GM10248 (cell line): ENCODE measurements around the gene GFER.

Experiments used
- CTCF ChIA-PET: fragments of 300-600 bp; sonication (Branson Sonifier 250); formaldehyde crosslinking; extraction: SDS; loops from one replicate; lab custom pipeline; 2021; ENCODE audit warnings: antibody characterized with exemption; lab: Yijun Ruan, JAX
- POLR2A ChIA-PET: fragments of 350-650 bp; sonication (Branson Sonifier 250); formaldehyde crosslinking; extraction: SDS; loops from one replicate; lab custom pipeline; 2020; ENCODE audit warnings: antibody characterized with exemption; lab: Yijun Ruan, JAX
- DNase-seq: peaks from one replicate; pipeline ENCODE4 v3.0.0; 2012; ENCODE audit errors: extremely low spot score
- CTCF ChIP-seq: IDR thresholded peaks from 2 replicates; pipeline ENCODE4 v1.5.1; 2012; ENCODE audit warnings: mild to moderate bottlenecking, low read depth; ENCODE audit errors: extremely low read depth, missing control alignments, control extremely low read depth

The GFER gene

DNA sequence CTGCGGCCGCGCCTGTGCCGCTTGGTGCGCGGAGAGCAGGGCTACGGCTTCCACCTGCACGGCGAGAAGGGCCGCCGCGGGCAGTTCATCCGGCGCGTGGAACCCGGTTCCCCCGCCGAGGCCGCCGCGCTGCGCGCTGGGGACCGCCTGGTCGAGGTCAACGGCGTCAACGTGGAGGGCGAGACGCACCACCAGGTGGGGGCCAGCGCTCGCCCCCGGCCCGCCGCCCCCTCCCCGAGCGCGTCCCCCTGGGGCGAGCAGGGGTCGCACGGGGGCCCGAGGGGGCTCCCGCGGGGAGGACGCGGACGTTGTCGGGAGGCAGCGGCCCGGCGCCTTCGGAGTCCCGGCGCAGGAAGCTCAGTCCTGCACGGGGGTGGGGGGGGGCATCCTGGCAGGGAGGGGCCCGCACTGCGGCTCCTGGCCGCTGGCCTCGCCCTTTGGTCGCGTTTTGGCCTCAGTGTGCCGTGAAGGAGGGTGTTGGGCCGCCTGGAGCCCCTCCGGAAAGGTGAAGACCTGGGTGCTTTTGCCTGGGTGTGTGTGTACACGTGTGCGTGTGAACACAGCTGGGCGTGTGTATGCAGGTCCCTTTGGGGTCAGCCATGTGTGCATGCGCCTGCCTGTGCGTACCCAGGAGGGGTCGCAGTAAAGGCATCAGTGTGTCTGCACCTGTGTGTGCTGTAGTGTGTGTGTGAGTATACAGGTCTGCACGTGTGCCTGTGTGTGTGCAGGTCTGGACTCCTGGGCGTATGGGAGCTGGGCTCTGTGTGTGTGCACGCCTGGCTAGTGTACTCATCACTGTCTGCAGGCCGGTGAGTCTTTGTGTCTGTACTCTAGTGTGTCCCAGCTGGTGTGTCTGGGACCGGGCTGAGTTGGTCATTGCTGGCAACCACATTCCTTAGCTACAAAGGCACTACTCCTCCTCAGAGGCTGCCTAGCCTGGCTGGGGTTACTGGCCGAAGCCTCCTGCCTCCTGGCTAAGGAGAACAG is 43.3 kb downstream of the GFER start:
- POLR2A ChIA-PET, result interaction anchor here (0.7 to 1.2 kb wide), 2 partner anchors 65 to 128 kb away, joined by 4 read pairs; partner anchors contain the start of gene TRAF7

GRCh38 chr16:2028146-2028545 is 44.2 kb downstream of the GFER start:
- no peak for TF ChIP-seq CTCF
- POLR2A ChIA-PET, result interaction anchor here (1.2 kb wide), 1 partner anchor 127 kb away, joined by 4 read pairs; the partner anchor contains the start of gene TRAF7
- CTCF ChIA-PET, result interaction anchor here (1.1 to 2.0 kb wide), 4 partner anchors 12 to 112 kb away, joined by 3 to 8 read pairs (median 6); no protein-coding TSS in a partner anchor
- no peak for DNase-seq

More for the DNA sequence above, 43.3 kb downstream of the GFER start:
- DNase-seq, result no peak
- TF ChIP-seq CTCF, result no peak
- CTCF ChIA-PET, result interaction anchor here (1.1 to 2.0 kb wide), 5 partner anchors 11 to 113 kb away, joined by 3 to 8 read pairs (median 5); partner anchors contain the start of genes NTHL1 and TSC2

DNA sequence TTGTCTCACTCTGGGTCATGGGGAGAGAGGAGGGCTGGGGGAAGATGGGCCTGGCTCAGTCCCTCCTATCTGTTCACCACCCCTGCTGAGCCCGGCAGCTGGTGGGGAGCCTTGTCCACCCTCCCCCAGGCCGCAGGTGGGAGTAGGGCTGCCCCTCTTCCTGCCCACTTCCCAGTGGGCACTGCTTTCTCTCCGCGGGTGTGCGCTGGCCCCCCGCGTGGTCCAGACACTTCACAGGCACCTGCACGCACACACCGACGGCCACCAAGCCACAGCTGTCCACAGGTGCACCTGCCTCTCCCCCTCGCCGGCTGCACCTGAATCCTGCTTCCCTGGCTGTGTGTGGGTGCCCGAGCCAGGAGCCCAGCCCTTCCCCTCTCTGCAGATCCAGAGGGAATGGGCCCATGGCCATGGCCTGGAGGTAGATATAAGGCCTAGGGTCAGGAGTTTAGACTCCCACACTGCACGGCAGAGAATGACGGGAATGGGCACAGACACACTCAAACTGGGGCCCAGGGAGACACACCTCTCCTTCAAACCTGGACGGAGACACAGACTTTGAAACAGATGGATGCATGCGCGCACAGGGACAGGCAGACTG is 44.7 kb downstream of the GFER start:
- POLR2A ChIA-PET, result interaction anchor here (1.2 kb wide), 1 partner anchor 127 kb away, joined by 4 read pairs; the partner anchor contains the start of gene TRAF7
- CTCF ChIA-PET, result interaction anchor here (1.5 to 2.0 kb wide), 3 partner anchors 15 to 112 kb away, joined by 5 to 8 read pairs (median 7); no protein-coding TSS in a partner anchor
- TF ChIP-seq CTCF, result no peak
- no peak for DNase-seq

- TF ChIP-seq CTCF, result no peak
- POLR2A ChIA-PET, result interaction anchor here (0.7 kb wide), 1 partner anchor 1633 kb away, joined by 3 read pairs; no protein-coding TSS in a partner anchor
- CTCF ChIA-PET, result no interaction called here
- DNase-seq, result no peak
These were observed 45.4 kb downstream of the GFER start for GRCh38 chr16:2029350-2029749.

DNA sequence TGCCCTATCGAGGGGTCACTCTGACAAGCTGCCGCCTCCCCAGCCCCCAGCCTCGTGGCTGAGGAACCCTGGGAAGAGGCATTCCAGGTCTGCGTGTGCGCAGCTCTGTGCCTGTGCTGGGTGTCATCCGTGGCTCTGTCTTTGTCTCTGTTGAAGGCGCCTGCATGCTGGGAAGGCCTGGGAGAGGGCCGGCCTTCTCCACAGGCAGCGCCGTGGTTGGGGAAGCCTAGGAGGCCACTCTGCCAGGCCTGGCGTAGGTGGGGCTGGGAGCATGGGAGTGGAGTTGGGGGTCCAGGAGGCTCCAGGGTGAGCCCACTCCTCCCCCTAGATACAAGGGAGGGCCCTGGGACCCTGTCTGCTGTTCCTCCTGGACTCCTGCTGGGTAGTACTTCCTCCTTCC is 46.0 kb downstream of the GFER start:
- TF ChIP-seq CTCF, result no peak
- DNase-seq, result no peak
- CTCF ChIA-PET, result no interaction called here
- POLR2A ChIA-PET, result interaction anchor here (0.7 kb wide), 1 partner anchor 1634 kb away, joined by 3 read pairs; no protein-coding TSS in a partner anchor

- CTCF ChIA-PET, result interaction anchor here (2.4 kb wide), 1 partner anchor 9 kb away, joined by 16 read pairs; no protein-coding TSS in a partner anchor
- DNase-seq, result no peak
- TF ChIP-seq CTCF, result no peak
- POLR2A ChIA-PET, result no interaction called here
These were observed 47.1 kb downstream of the GFER start for GRCh38 chr16:2031081-2031577.
